GM21447 (cell line): Measurements from ENCODE around the gene VCAM1.
"Not testable (repeated sequence)": the region's sequence is repeated elsewhere in the genome, so short reads cannot be mapped to it uniquely, and the experiment has no call there.

ENCODE experiments used
- ATAC-seq: cut with Tn5 transposase; IDR thresholded peaks from one replicate; pipeline ENCODE4 v1.9.1; 2021; ENCODE audit not compliant: unreplicated experiment

VCAM1 gene, protein sequence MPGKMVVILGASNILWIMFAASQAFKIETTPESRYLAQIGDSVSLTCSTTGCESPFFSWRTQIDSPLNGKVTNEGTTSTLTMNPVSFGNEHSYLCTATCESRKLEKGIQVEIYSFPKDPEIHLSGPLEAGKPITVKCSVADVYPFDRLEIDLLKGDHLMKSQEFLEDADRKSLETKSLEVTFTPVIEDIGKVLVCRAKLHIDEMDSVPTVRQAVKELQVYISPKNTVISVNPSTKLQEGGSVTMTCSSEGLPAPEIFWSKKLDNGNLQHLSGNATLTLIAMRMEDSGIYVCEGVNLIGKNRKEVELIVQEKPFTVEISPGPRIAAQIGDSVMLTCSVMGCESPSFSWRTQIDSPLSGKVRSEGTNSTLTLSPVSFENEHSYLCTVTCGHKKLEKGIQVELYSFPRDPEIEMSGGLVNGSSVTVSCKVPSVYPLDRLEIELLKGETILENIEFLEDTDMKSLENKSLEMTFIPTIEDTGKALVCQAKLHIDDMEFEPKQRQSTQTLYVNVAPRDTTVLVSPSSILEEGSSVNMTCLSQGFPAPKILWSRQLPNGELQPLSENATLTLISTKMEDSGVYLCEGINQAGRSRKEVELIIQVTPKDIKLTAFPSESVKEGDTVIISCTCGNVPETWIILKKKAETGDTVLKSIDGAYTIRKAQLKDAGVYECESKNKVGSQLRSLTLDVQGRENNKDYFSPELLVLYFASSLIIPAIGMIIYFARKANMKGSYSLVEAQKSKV

DNA sequence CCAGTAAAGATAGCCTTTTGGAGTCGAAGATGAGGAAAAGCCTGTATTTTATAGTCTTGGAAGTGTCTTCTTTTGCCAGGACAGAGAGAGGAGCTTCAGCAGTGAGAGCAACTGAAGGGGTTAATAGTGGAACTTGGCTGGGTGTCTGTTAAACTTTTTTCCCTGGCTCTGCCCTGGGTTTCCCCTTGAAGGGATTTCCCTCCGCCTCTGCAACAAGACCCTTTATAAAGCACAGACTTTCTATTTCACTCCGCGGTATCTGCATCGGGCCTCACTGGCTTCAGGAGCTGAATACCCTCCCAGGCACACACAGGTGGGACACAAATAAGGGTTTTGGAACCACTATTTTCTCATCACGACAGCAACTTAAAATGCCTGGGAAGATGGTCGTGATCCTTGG is at the start of gene VCAM1:
TSS of gene VCAM1 (plus strand) at position 253 of the 400 bp plus-strand sequence. CDS start at position 372, 119 bp downstream.
- ATAC-seq: no peak

- no peak for ATAC-seq
Measured at GRCh38 chr1:100670083-100670482, 49.5 kb upstream of the VCAM1 start.

- no peak for ATAC-seq
Measured at GRCh38 chr1:100671601-100672000, 47.9 kb upstream of the VCAM1 start.

GRCh38 chr1:100683448-100684349 is 35.8 kb upstream of the VCAM1 start:
- no peak for ATAC-seq

DNA sequence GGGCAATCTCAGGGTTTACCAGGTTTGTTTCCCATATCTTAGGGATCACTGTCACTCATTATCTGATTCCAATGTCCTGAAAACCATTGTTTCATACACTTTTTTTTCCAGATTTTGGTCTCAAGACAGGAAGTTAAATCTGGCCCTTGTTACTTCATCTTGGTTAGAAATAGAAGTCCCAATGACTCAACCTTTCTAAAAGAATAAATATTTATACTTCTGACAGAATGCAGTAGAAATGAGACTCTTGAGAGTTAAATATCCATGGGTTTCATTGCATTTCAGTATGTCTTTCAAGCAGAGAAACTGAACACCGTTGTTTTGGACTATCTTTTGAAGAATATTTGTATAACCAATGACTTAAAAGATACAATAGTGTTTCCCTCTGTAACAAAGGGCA is 19.8 kb upstream of the VCAM1 start:
- no peak for ATAC-seq

GRCh38 chr1:100700586-100700985 is 19.0 kb upstream of the VCAM1 start:
- no peak for ATAC-seq

DNA sequence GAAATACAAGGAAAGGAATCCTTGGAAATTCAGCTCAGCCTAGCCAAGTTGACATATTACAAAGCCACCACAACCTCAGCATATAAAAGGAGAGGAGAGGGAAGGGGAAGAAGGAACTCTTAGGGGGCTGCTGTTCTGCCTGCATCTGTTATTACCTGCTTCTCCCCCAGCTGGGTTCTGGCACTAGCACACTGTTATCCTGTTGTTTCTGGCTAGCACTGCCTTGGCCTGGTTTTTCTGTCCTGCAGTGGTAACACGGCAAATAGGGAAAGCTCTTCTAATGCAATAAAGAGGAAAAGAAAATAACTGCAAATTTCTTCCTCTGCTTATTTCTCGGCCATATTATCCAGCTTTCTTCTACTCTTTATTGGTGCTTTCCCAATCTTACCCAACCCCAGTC is 16.5 kb upstream of the VCAM1 start:
- no peak for ATAC-seq

DNA sequence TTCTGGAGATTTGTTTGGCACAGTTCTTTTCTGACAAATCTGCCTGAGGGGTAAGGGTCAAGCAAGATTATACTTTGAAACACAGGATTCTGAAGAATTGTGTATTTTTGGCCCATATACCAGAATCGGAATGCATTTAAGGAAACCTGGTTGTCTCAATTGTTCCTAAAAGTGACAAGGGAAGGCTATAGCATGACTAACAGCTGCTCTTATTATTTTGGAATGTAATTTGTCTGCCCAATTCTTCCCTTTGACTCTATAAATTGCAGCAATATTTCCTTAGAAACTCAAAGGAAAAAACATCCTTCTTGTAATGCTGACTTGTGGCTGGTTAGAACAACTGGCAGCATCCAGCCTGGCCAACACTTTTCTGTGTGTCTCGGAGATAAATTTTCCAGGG is 15.8 kb upstream of the VCAM1 start:
- no peak for ATAC-seq

- no peak for ATAC-seq
Measured at GRCh38 chr1:100704473-100704872, 15.1 kb upstream of the VCAM1 start.

DNA sequence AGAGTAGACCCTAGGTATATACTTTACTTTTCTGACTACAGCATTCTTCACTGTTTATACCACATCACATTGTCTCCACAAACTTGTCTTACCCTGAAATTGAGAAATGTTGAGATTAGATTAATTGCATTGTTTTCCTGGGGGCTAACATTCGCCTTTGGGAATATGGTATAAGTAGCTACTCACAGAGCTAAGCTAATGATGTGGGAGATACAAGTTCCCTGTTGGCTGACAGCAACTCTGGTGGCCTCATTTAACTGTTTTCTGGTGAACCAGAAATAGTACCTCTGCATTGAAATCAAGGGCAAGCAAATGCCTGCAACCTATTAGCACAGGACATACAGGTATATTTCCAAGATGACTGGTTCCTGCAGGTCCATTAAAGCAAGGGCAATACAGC is 13.2 kb upstream of the VCAM1 start:
- ATAC-seq: no peak

- ATAC-seq: no peak
Measured at GRCh38 chr1:100706856-100707255, 12.7 kb upstream of the VCAM1 start.

DNA sequence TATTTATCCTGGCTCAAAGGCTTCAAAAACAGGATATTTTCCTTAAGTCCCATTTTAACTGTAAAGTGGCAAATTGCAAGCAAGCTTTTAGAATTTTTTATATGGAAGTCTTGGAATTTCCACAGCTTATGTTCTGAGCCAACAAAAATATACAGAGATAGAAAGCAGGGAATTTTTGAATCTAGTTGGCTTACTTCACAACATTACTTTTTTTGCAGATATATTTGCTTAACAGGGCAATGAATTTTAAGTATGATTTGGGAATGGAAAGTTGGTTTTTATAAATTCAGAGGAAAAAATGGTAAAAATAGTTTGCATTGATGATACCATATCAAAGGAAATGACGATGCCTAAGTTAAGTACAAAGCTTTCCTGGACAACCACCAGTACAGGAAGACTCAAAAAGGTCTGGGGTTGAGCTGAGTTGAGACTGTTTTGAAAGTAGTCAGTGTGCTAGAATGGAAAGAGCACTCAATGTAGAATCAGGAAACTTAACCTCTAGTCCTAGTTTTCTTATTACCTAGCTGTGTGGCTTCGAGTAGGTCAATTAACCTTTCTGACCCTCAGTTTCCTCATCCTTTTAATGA is 11.0 kb upstream of the VCAM1 start:
- no peak for ATAC-seq

- ATAC-seq: no peak
Measured at GRCh38 chr1:100710906-100711682, 8.4 kb upstream of the VCAM1 start.

- ATAC-seq: not testable (repeated sequence)
Measured at GRCh38 chr1:100713027-100713426, 6.5 kb upstream of the VCAM1 start.

DNA sequence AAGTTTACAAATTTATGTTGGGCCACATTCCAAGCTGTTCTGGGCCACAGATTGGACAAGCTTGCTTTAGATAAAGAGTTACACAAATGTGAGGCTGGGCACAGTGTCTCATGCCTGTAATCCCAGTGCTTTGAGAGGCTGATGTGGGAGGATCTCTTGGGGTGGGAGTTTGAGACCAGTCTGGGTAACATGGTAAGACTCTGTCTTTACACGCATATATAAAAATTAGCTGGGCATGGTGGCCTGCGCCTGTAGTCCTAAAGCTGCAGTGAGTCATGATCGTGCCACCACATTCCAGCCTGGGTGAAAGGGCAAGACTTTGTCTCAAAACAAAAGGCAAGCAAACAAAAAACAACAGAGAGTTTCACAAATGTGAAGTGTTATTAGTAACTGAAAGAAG is 5.9 kb upstream of the VCAM1 start:
- ATAC-seq: no peak

DNA sequence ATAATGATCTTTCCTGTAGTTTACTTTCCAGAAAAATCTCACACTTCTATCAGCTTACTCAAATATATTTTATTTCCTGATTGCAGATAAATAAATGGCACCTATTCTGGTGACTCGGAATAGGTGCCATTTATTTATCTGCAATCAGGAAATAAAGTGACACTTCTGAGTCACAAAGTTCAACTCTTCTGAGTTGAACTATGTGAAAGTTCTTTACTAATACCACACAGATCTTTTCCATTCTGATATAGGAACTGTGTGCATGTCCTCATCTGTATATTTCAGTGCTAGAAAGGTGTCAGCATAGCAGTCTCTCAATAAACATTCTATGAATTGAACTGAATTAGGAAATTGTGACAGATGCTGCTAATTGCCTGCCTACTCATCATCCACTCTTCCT is 4.9 kb upstream of the VCAM1 start:
- no peak for ATAC-seq

DNA sequence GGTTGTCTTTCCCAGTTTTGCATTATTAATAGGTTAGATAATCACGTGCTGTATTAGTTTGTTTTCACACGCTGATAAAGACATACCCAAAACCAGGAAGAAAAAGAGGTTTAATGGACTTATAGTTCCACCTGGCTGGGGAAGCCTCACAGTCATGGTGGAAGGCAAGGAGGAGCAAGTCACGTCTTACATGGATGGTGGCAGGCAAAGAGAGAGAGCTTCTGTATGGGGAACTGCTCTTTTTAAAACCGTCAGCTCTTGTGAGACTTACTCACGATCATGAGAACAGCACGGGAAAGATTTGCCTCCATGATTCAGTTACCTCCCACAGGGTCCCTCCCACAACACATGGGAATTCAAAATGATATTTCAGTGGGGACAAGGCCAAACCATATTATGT is 2.3 kb upstream of the VCAM1 start:
- no peak for ATAC-seq

DNA sequence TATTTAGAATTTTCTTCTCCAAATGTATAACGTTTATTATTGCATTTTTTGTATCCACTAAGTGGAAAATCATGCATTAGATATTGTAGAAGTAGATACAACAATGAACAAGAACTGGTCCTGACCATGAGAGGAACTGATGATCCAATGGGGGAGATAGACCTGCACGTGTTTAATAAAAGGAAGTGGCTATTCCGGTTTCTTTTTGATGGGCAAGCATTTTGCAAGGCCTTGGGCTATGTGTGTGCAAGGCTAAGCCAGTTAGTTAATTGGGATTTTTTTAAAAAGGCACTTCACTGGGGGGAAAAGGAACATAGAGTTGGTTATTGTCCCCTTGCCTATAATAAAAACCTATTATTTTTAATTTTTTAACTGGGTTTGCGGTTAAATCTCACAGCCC is 961 bp upstream of the VCAM1 start:
- no peak for ATAC-seq

DNA sequence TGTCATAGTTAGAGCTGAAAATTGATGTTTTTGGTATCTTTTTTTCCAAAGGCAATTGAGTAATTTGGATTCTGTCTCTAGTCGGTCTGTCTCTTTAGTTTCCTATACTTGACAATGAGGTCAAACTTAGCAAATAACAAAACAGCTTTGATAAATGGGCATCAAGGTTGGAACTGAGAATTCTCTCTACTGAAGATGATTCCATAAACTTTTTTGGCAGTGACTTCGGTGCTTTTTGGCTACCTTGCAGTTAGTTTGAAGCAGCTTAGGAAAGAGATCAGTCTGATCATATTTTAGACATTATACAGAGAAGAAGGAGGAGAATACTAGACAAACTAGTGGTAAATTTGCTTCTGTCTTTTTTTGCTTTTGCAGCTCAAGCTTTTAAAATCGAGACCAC is 559 bp downstream of the VCAM1 start:
- no peak for ATAC-seq

GRCh38 chr1:100720751-100721150 is 1.2 kb downstream of the VCAM1 start:
- ATAC-seq: no peak
